ENCODE data around the gene SIVA1. TPM values are rescaled to one million over a fixed set of nuclear protein-coding genes. Genes with fewer than 3 reads are reported as not detected.
A peak's percentile ranks its signal among the peaks of the same experiment; 100 is the strongest.

SIVA1 gene
- total RNA-seq, 4 donors from 2014 or later: 64.6 to 144 (median 115) TPM

DNA sequence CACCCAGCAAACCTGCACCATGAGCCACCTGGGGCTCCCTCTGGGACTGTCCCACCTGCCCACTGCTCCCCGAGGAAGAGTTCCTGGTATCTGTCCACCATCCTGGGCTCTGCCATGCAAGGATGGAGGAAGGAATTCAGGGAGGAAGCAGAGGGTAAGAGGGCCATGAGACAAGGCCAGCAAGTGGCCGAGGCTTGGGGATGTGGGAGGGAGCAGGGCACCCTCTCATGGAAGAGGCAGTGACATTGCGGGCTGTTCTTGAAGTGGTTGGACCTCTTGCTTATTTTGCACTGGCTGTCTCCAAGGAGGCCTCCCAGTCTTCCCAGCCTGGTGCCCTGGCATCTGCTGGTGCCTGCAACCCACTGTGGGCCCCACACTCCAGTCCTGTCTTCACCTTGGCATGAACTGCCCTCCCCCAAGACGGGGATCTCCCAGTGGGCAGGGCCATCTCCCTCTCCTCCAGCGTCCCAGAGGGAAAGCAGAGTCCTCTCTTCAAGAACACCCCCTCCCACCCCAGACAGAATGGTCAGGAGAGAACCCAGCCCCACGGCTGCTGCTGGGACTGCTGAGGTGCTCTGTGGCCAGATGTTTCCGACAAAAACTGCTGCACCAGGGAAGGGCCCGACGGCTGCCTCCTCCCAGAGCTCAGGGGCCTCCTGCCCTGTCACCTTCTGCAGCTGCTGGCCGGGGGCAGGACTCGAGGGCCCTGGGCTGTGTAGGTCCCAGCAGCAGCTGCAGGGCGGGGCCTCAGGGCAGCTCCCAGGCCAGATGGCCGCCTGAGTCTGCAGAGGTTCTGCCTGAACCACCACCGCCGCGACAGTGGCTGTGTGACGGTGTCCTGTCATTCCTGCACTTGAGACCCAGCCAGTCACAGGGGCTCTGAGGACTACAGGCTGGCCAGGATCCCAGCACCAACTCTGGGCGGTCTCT, 44.4 kb downstream of the SIVA1 start:
- peaks cover 6 to 72% (median 33%) of the 10 kb centered on the region in 4 donors for H3K4me1 ChIP-seq
- H3K27ac ChIP-seq: peak overlapping the region in 3 of 4 donors; percentile 34 to 83 (median 71)
- H3K4me3 ChIP-seq: no peak overlapping the region
- no peaks in the 10 kb centered on the region for H3K27me3 ChIP-seq
- no peak for TF ChIP-seq POLR2A (IDR thresholded peaks at IDR 0.05)
- TF ChIP-seq, protein P1, sequence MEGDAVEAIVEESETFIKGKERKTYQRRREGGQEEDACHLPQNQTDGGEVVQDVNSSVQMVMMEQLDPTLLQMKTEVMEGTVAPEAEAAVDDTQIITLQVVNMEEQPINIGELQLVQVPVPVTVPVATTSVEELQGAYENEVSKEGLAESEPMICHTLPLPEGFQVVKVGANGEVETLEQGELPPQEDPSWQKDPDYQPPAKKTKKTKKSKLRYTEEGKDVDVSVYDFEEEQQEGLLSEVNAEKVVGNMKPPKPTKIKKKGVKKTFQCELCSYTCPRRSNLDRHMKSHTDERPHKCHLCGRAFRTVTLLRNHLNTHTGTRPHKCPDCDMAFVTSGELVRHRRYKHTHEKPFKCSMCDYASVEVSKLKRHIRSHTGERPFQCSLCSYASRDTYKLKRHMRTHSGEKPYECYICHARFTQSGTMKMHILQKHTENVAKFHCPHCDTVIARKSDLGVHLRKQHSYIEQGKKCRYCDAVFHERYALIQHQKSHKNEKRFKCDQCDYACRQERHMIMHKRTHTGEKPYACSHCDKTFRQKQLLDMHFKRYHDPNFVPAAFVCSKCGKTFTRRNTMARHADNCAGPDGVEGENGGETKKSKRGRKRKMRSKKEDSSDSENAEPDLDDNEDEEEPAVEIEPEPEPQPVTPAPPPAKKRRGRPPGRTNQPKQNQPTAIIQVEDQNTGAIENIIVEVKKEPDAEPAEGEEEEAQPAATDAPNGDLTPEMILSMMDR (IDR thresholded peaks at IDR 0.05): no peak
- peak; percentile 38 to 76 (median 76) for DNase-seq
- H3K36me3 ChIP-seq: peaks cover 0 to 2% (median 0%) of the 10 kb centered on the region in 3 donors
- no peaks in the 10 kb centered on the region for H3K9me3 ChIP-seq

DNA sequence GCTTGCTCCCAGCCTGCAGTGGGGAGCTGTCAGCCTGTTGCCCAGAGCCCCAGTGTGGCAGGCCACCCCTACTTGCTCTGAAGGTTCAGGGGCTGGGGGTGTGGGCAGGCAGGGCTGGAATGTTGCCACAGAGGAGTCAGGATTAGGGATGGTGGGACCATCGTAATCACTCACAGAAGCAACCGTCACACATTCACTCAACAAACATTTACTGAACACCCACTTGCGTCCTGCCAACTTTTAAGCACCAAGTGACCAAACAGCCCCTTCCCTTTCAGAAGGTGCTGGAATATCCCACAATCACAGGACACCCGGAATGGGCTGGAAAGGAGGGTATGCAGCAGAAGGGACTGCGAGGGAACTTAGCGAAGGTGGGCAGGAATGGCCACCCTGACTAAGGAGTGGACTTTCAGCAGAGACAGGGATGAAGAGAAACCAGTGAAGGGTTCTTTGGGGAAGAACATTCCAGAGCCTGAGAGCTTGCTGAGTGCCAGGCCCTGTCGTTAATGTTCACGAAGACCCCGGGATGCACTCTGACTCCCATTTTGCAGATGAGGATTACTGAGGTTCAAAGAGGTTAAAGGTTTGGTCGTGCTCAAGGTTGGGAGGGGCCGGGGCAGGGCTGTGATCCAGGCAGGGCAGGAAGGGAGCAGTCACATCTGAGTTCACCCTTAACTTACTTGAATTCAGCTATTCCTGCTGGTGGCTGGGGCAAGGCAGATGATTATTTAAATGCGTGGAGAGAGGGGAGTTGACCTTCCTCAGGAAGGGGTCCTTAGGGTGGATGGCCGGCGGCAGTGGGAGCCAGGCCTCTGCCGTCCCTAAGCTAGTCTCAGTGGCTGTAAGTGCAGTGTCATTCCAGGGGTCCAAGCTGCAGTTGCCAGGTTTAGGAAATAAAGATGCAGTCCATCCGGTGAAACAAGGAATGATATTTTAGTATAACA, 45.6 kb downstream of the SIVA1 start:
- peaks cover 6 to 70% (median 30%) of the 10 kb centered on the region in 4 donors for H3K4me1 ChIP-seq

DNA sequence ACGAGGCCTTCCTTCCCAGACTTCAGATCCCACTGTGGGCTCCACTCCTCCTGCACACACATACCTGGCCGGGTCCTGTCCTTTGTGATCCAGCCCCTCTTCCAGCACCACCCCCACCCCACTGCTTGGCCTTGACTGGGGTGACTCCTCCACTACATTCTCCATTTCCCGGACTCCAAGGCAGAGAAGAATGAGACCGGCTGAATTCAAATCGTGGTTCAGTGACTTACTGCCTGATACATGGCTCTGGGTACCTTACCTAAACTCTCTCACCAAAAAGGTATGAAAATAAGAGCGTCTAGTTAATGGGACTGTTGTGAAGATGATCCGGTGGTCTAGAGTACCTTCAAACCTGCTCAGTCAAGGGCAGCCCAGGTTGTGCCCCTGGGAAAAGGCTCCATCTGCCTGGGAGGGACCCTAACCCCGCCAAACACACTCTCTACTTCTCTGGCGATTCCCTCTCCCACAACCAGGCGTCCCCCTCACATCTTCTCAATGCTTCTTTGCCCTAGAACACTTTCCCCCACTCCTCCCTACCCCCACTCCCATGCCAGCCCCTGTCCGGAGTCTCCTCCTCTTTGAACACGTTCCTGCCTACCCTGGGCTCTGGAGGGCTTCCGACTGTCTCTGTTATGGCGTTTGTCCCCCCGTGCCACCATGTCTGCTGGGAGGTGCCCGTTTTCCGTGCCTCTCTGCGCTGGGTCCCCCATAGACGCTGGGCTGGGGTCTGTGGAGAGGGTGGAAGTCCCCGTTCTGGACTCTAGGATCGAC, 46.5 kb downstream of the SIVA1 start:
- DNase-seq: no peak
- H3K9me3 ChIP-seq: no peaks in the 10 kb centered on the region
- peak overlapping the region; percentile 90 to 98 (median 94) for H3K27ac ChIP-seq
- H3K36me3 ChIP-seq: no peaks in the 10 kb centered on the region
- H3K4me1 ChIP-seq: peaks cover 6 to 62% (median 23%) of the 10 kb centered on the region in 4 donors
- H3K27me3 ChIP-seq: no peaks in the 10 kb centered on the region
- TF ChIP-seq, protein P1 (IDR thresholded peaks at IDR 0.05): no peak
- TF ChIP-seq POLR2A (IDR thresholded peaks at IDR 0.05): no peak
- peak overlapping the region; percentile 46 to 85 (median 69) for H3K4me3 ChIP-seq

More for the DNA sequence above, 45.6 kb downstream of the SIVA1 start:
- TF ChIP-seq, protein P1 (IDR thresholded peaks at IDR 0.05): no peak
- H3K27ac ChIP-seq: peak overlapping the region; percentile 90 to 98 (median 94)
- H3K4me3 ChIP-seq: no peak overlapping the region
- no peaks in the 10 kb centered on the region for H3K27me3 ChIP-seq
- no peak for DNase-seq
- no peaks in the 10 kb centered on the region for H3K9me3 ChIP-seq
- no peaks in the 10 kb centered on the region for H3K36me3 ChIP-seq

DNA sequence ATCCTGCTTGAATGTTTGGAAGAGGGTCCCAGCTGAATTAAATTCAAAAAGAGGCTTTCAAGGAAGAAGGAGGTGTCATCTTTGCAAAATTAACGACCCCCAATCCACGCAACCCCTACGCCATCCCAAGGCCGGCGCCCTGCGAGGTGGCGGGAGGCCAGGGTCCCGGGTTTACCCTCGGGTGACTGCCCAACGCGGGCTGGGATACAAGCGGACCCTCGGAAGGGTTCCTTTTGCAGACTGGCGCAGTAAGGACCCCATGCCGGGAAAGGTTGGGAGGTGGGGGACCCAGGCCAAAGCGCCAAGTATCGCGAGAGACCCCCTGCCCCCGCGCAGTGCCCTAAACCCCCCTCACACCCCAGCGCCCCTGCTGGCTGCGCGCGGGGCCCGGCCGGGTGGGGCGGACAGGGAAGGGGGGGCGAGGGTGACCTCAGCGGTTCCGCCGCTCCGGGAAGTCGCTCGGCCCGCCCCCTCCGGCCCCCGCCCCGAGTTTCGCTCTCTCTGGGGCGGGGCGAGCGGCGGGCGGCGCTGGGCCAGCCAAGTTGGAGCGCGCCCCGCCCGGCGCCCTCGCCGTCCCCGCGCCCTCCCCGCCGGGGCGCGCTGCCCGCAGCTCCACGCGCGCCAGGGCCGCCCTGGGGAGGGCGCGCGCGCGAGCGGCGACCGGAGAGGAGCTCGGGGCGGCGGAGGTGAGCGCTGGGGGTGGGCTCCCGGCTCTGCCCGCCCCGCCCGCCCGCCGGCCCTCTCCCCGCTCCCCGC, 47.2 kb downstream of the SIVA1 start:
- TF ChIP-seq POLR2A (IDR thresholded peaks at IDR 0.05): no peak
- TF ChIP-seq, protein P1 (IDR thresholded peaks at IDR 0.05): peak; percentile 22 to 50 (median 45)
- Histone ChIP-seq H3K9me3 (no peaks in the 10 kb centered on the region), H3K4me1 (peaks cover 6 to 58% (median 21%) of the 10 kb centered on the region in 4 donors), H3K36me3 (no peaks in the 10 kb centered on the region), H3K27me3 (no peaks in the 10 kb centered on the region), H3K4me3 (peak overlapping the region; percentile 66 to 85 (median 75)), H3K27ac (peak overlapping the region; percentile 90 to 98 (median 94))
- DNase-seq: peak; percentile 87 to 95 (median 91)
